HCT116 (cell line): ENCODE results near the gene SPCS2. TPM values are rescaled to one million over a fixed set of nuclear protein-coding genes. Genes with fewer than 3 reads are reported as not detected.

Experiments used
- ATAC-seq: fragments of 200-7000 bp; cut with Tn5 transposase; 2 replicates; pipeline ENCODE4 v1.9.1; 2020; ENCODE audit warnings: mild to moderate bottlenecking, moderate library complexity
- BruUV-seq: library from RNA; stranded (reverse); fragments of 400-500 nt; replicated peaks from 2 replicates; lab custom pipeline; 2021; lab: Mats Ljungman, UMichigan
- CTCF ChIA-PET: fragments of 300-600 bp; sonication (Branson Sonifier 250); formaldehyde crosslinking; loops from one replicate; lab custom pipeline; 2021; ENCODE audit warnings: antibody characterized with exemption; lab: Charles Lee
- POLR2A ChIA-PET: fragments of 300-600, 350-600 bp; sonication (Branson Sonifier 250); formaldehyde crosslinking; loops from one replicate; lab custom pipeline; 2021; ENCODE audit warnings: antibody characterized with exemption; lab: Charles Lee
- RAD21 ChIA-PET, 2 experiments: fragments of 300-600 bp; sonication (Branson Sonifier 250); formaldehyde crosslinking; loops; one replicate each; lab custom pipeline; 2023; ENCODE audit warnings: low total read pairs in 2 of 2; ENCODE audit not compliant: uncharacterized antibody in 2 of 2, unreplicated experiment in 2 of 2, low non-redundant PET in 1 of 2; lab: Charles Lee
- DNase-seq: peaks from one replicate; pipeline ENCODE4 v3.0.0-alpha.2; 2010; ENCODE audit warnings: low read depth, low spot score
- H2AFZ ChIP-seq: fragments of 200-600 bp; shearing (Covaris generic), sonication (generic); 2 replicates; pipeline ENCODE4 v1.6.1; 2017; ENCODE audit warnings: low read depth, mixed run types, mixed read lengths, antibody characterized with exemption, low read length; ENCODE audit not compliant: poor library complexity, severe bottlenecking
- H3K27ac ChIP-seq: 2 replicates; pipeline ENCODE4 v1.5.1; 2012; ENCODE audit warnings: low read depth, low read length
- H3K27me3 ChIP-seq: fragments of 200-600 bp; sonication (generic); 2 replicates; pipeline ENCODE4 v1.6.1; 2016; ENCODE audit warnings: mixed run types, low read length, mixed read lengths; ENCODE audit not compliant: insufficient read depth
- H3K36me3 ChIP-seq, 2 experiments: fragments of 200-500 bp in 1 of 2; fragments of 200-600 bp in 1 of 2; sonication (Bioruptor generic) in 1 of 2; sonication (generic) in 1 of 2; 2 replicates each; pipeline versions ENCODE4 v1.5.1 to v1.6.1; 2014 to 2016; ENCODE audit warnings: low read length in 2 of 2, inconsistent platforms in 1 of 2, mixed read lengths in 1 of 2, mixed run types in 1 of 2; ENCODE audit not compliant: insufficient read depth in 2 of 2, control insufficient read depth in 1 of 2
- H3K4me1 ChIP-seq, 2 experiments: fragments of 200-600 bp in 1 of 2; sonication (generic) in 1 of 2; 2 replicates each; pipeline versions ENCODE4 v1.5.1 to v1.6.1; 2012 to 2017; ENCODE audit warnings: low read length in 2 of 2, inconsistent platforms in 1 of 2, mild to moderate bottlenecking in 1 of 2, mixed read lengths in 1 of 2, mixed run types in 1 of 2, moderate library complexity in 1 of 2; ENCODE audit not compliant: insufficient read depth in 2 of 2, control insufficient read depth in 1 of 2
- H3K4me2 ChIP-seq: fragments of 200-600 bp; sonication (generic); 2 replicates; pipeline ENCODE4 v1.6.1; 2017; ENCODE audit warnings: mixed run types, low read length, mixed read lengths
- H3K4me3 ChIP-seq, 2 experiments: fragments of 200-600 bp in 1 of 2; sonication (generic) in 1 of 2; replicated peaks in 1 of 2; 2 replicates each; pipeline ENCODE4 v1.5.1; 2011 to 2016; ENCODE audit warnings: low read length in 2 of 2, control low read depth in 1 of 2, low read depth in 1 of 2, mild to moderate bottlenecking in 1 of 2, mixed read lengths in 1 of 2, mixed run types in 1 of 2
- H3K79me2 ChIP-seq: fragments of 200-600 bp; sonication (generic); 2 replicates; pipeline ENCODE4 v1.6.1; 2017; ENCODE audit warnings: mild to moderate bottlenecking, mixed run types, low read length, moderate library complexity, mixed read lengths; ENCODE audit not compliant: insufficient read depth
- H3K9ac ChIP-seq: fragments of 200-600 bp; sonication (generic); 2 replicates; pipeline ENCODE4 v1.6.1; 2016; ENCODE audit warnings: low read length, mixed read lengths
- H3K9me2 ChIP-seq: fragments of 200-600 bp; sonication (generic), shearing (Covaris generic); 2 replicates; pipeline ENCODE4 v1.6.1; 2017; ENCODE audit warnings: mixed run types, mild to moderate bottlenecking, moderate library complexity; ENCODE audit not compliant: insufficient read depth
- H3K9me3 ChIP-seq, 2 experiments: fragments of 200-500 bp in 1 of 2; fragments of 200-600 bp in 1 of 2; sonication (Bioruptor generic) in 1 of 2; sonication (generic) in 1 of 2; 2 replicates each; pipeline ENCODE4 v1.6.1; 2014 to 2017; ENCODE audit warnings: low read length in 2 of 2, mixed read lengths in 2 of 2, inconsistent platforms in 1 of 2, low read depth in 1 of 2, mild to moderate bottlenecking in 1 of 2, mixed run types in 1 of 2, moderate library complexity in 1 of 2; ENCODE audit not compliant: control insufficient read depth in 1 of 2, insufficient read depth in 1 of 2
- H4K20me1 ChIP-seq: fragments of 200-600 bp; sonication (generic), shearing (Covaris generic); 2 replicates; pipeline ENCODE4 v1.6.1; 2017; ENCODE audit warnings: mixed run types, mild to moderate bottlenecking, moderate library complexity; ENCODE audit not compliant: insufficient read depth
- ATF3 ChIP-seq: IDR thresholded peaks from 2 replicates; pipeline ENCODE4 v1.6.1; 2012
- CBX3 ChIP-seq: IDR thresholded peaks from 2 replicates; pipeline ENCODE4 v1.6.1; 2012; ENCODE audit warnings: low read depth
- CEBPB ChIP-seq: IDR thresholded peaks from 2 replicates; pipeline ENCODE4 v1.6.1; 2012; ENCODE audit warnings: low read depth
- CTCF ChIP-seq, 3 experiments: fragments of 200-600 bp in 1 of 3; sonication (generic) in 1 of 3; IDR thresholded peaks in 2 of 3; conservative IDR thresholded peaks in 1 of 3; 2 replicates each; pipeline ENCODE4 v1.5.1; 2012 to 2017; ENCODE audit warnings: low read depth in 2 of 3, low read length in 2 of 3, antibody characterized with exemption in 1 of 3, borderline replicate concordance in 1 of 3, control low read depth in 1 of 3, mild to moderate bottlenecking in 1 of 3, mixed read lengths in 1 of 3, mixed run types in 1 of 3, moderate library complexity in 1 of 3; ENCODE audit not compliant: insufficient read depth in 1 of 3
- EGR1 ChIP-seq: IDR thresholded peaks from 2 replicates; pipeline ENCODE4 v1.6.1; 2012; ENCODE audit warnings: low read depth
- ELF1 ChIP-seq: IDR thresholded peaks from 2 replicates; pipeline ENCODE4 v1.6.1; 2012; ENCODE audit warnings: low read depth, borderline replicate concordance
- EZH2 ChIP-seq: fragments of 200-600 bp; sonication (generic); IDR thresholded peaks from 2 replicates; pipeline ENCODE4 v1.6.1; 2017; ENCODE audit warnings: antibody characterized with exemption, mixed run types
- EZH2phosphoT487 ChIP-seq: fragments of 200-600 bp; IDR thresholded peaks from 2 replicates; pipeline ENCODE4 v1.6.1; 2018; ENCODE audit warnings: antibody characterized with exemption, borderline replicate concordance
- FOSL1 ChIP-seq: IDR thresholded peaks from 2 replicates; pipeline ENCODE4 v1.6.1; 2012; ENCODE audit warnings: low read depth
- JUND ChIP-seq: IDR thresholded peaks from 2 replicates; pipeline ENCODE4 v1.6.1; 2012
- POLR2A ChIP-seq: IDR thresholded peaks from 2 replicates; pipeline ENCODE4 v1.7.0; 2011; ENCODE audit warnings: borderline replicate concordance; ENCODE audit not compliant: insufficient read depth, insufficient read length; ENCODE audit errors: extremely low read depth
- POLR2AphosphoS5 ChIP-seq: IDR thresholded peaks from 2 replicates; pipeline ENCODE4 v1.6.1; 2011; ENCODE audit warnings: mild to moderate bottlenecking, low read depth, low read length, moderate library complexity
- REST ChIP-seq: IDR thresholded peaks from 2 replicates; pipeline ENCODE4 v1.6.1; 2012; ENCODE audit warnings: low read depth
- SIN3A ChIP-seq: IDR thresholded peaks from 2 replicates; pipeline ENCODE4 v1.6.1; 2012; ENCODE audit warnings: low read depth
- SP1 ChIP-seq: IDR thresholded peaks from 2 replicates; pipeline ENCODE4 v1.6.1; 2012; ENCODE audit warnings: low read depth
- SRF ChIP-seq: IDR thresholded peaks from 2 replicates; pipeline ENCODE4 v1.6.1; 2012; ENCODE audit warnings: low read depth
- TCF7L2 ChIP-seq: IDR thresholded peaks from 2 replicates; pipeline ENCODE4 v1.7.0; 2011; ENCODE audit warnings: borderline replicate concordance, inconsistent platforms; ENCODE audit not compliant: insufficient read depth, insufficient read length; ENCODE audit errors: extremely low read depth
- YY1 ChIP-seq: IDR thresholded peaks from 2 replicates; pipeline ENCODE4 v1.6.1; 2011; ENCODE audit warnings: low read length, low read depth, moderate library complexity, mild to moderate bottlenecking; ENCODE audit not compliant: insufficient replicate concordance; ENCODE audit errors: extremely low read depth
- ZNF274 ChIP-seq: fragments of 200-500 bp; sonication (Bioruptor generic); IDR thresholded peaks from 2 replicates; pipeline ENCODE4 v1.6.1; 2014; ENCODE audit warnings: mild to moderate bottlenecking, low read depth, low read length, inconsistent platforms
- intact Hi-C: fragments of 100-400 bp; cut with micrococcal nuclease; formaldehyde crosslinking; loops from 2 replicates; pipeline ENCODE4 v1.10.0; 2022
- total RNA-seq: library from RNA; stranded (reverse); gene quantifications from one replicate; pipeline ENCODE4 v1.2.1, GENCODE V29; 2021; ENCODE audit not compliant: unreplicated experiment

SPCS2 gene
- total RNA-seq, 1 experiment from 2014 or later, result 133 TPM

- no peak for DNase-seq
- POLR2A ChIA-PET, result no interaction called here
- no TSS peak for BruUV-seq
These were observed 679 bp downstream of the SPCS2 start for GRCh38 chr11:74949753-74950137.

More at GRCh38 chr11:74949753-74950137, 679 bp downstream of the SPCS2 start:
- Histone ChIP-seq H4K20me1 (0 out of 2 replicates have a peak, but pooled peaks cover 4% of the 10 kb centered on the region), H3K4me3 (peak overlapping the region; percentile 100), H3K27ac (peak overlapping the region; percentile 55), H3K4me1 (peaks cover 8 to 19% of the 10 kb centered on the region in 2 experiments), H2AFZ (no peak overlapping the region), H3K4me2 (peak overlapping the region; percentile 91), H3K79me2 (peaks cover 73% of the 10 kb centered on the region), H3K9ac (peak overlapping the region; percentile 97), H3K9me2 (no peaks in the 10 kb centered on the region), H3K36me3 (peaks cover 0 to 16% of the 10 kb centered on the region in 2 experiments; a peak in 1 of 4 replicates), H3K27me3 (no peaks in the 10 kb centered on the region), H3K9me3 (no peaks in the 10 kb centered on the region)
- TF ChIP-seq CEBPB (no peak), SIN3A (no peak), SP1 (no peak), TCF7L2 (no peak), ATF3 (no peak), POLR2AphosphoS5 (no peak), FOSL1 (no peak), CBX3 (no peak), EZH2 (no peak), EGR1 (no peak), YY1 (no peak), CTCF (IDR thresholded peaks at IDR 0.05 in 2 of 3, conservative IDR thresholded peaks at IDR 0.05 in 1 of 3; ENCODE audit: borderline replicate concordance in 1 of 3, insufficient read depth in 1 of 3, low read depth in 2 of 3, low read length in 2 of 3) (no peak), ZNF274 (no peak), ELF1 (no peak), SRF (no peak), JUND (no peak), REST (no peak), EZH2phosphoT487 (no peak), POLR2A (no peak)
- no peak for ATAC-seq
- ChIA-PET RAD21 (no interaction called here), CTCF (no interaction called here)
- intact Hi-C loops, result no loop called here
